Fibroblast of peridontal ligament (primary cell): ENCODE measurements around the gene SMCHD1.
"Not testable (repeated sequence)": the region's sequence is repeated elsewhere in the genome, so short reads cannot be mapped to it uniquely, and the experiment has no call there.

Experiments used
- DNase-seq: peaks from one replicate; pipeline ENCODE4 v3.0.0-alpha.2; 2010; ENCODE audit errors: extremely low read depth

Gene SMCHD1

DNA sequence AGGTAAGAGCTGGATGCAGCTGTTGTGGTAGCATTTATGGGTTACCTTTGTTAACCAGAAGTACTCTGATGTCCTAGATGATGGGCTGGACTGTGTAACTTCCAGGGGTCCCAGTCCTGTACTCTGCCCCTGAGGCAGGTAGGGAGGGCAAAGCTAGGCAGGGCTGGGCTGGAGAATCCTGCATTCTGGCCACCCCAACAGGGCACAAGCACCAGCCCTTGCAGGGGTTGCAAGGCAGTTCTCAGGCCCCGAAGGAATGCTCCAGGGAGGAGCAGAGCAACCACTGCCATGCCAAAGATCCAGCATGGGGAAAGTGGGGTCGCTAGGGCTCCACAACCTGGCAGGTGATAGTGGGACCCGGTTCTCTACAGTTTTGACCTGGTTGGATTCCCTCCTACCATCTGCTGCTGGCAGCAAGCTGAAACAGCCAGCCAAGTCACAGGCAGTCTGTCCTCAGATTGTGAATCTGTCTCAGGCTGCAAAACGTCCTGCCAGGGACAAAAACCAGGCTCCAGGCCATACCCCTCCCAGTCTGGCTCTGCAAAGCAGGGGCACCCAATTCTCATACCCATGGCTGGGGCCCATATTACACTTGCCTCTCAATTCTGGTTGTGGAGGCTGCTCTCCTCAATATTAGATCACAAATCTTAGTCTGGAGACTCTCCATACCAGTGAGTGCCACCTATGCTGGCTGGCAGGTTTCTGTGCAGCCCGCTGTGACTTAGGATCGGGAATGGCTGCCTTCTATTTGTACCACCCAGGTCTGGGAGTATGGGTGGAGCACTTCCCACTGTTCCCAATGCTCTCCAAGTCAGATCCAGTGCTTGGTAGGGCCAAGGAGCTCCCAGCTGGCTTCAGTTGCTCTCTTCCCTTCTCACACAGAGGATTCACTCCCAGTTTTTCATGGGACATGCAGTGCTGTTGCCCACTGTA lies 61.1 kb downstream of the SMCHD1 start:
- no peak for DNase-seq

DNA sequence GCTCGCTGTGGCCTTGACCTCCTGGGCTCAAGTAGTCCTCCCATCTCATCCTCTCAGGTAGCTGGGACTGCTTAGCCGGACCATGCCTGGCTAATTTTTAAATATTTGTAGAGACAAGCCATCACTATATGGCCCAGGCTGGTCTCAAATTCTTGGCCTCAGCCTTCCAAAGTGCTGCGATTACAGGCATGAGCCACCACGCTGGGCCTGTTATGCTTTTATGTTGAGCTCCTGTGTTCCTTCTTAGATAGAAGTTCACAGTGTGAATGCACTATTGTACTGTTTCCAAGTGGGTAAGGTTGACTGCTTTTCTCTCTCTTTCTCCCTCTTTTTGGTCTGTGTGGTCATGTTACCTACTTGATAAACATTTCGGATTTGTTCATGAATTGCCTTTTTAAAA lies 61.9 kb downstream of the SMCHD1 start:
- no peak for DNase-seq

DNA sequence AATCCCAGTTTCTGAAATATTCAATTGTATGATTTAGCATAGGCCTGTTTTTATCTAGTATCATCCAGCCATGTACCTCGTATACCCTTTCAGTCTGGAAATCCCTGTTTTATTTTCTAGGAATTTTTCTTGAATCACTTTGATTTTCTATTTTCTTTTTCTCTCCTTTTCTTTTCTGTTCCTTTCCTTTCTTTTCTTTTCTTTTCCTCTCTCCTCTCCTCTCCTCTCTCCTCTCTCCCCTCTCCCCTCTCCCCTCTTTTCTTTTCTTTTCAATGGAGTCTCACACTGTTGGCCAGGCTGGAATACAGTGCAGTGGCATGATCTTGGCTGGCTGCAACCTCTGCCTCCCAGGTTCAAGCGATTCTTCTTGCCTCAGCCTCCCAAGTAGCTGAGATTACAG lies 63.5 kb downstream of the SMCHD1 start:
- no peak for DNase-seq

DNA sequence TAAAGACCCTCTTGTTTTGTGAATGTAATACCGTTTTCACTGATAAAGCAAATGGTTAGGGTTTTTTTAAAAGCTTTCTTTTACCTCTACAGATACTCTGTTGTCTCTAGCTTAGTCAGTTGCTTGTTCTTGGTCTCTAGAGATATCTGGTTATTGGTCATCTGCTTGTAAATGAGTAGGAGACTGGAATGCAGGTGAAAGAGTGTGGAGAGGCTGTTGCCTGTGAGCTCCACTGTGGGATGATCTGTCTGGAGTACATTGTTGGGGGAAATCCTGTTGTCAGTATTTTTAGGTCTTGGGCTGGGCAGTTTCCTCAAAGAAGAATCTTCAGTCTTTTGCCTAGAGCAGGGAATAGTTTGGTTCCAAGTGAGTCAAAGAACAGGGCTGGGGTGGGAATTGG lies 67.7 kb downstream of the SMCHD1 start:
- no peak for DNase-seq

DNA sequence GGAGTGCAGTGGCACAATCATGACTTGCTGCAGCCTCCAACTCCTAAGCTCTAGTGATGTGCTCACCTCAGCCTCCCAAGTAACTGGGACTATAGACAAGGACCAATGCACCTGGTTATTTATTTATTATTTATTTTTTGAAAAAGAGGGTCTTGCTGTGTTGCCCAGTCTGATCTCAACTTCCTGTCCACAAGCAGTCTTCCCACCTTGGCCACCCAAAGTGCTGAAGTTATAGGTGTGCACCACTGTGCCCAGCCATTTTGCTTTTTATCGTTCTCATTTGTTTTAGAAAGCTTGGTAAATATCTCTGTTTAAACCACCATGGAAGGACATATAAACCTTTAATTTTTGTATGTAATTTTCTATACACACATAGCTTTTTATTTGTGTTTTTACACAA lies 74.2 kb downstream of the SMCHD1 start:
- DNase-seq = no peak

DNA sequence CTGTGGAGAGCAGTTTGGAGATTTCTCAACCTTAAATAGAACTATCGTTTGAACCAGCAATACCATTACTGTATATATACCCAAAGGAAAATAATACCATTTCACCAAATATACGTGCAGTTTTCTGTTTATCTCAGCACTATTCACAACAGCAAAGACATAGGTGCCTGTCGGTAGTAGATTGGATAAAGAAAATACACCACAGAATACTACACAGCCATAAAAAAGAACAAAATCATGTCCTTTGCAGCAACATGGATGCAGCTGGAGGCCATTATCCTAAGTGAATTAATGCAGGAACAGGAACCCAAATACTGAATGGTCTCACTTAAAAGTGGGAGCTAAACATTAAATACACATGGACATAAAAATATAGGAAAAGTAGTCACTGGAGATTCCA lies 81.3 kb downstream of the SMCHD1 start:
- DNase-seq = no peak

DNA sequence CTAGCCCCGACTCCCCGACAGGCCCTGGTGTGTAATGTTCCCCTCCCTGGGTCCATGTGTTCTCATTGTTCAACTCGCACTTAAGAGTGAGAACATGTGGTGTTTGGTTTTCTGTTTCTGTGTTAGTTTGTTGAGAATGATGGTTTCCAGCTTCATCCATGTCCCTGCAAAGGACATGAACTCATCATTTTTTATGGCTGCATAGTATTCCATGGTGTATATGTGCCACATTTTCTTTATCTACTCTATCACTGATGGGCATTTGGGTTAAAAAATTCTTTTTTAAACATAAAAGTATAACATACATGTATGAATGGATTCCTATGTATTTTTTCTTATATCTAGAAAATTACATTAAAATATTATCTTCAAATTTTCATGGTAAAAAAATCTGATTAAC lies 84.6 kb downstream of the SMCHD1 start:
- DNase-seq = not testable (repeated sequence)

DNA sequence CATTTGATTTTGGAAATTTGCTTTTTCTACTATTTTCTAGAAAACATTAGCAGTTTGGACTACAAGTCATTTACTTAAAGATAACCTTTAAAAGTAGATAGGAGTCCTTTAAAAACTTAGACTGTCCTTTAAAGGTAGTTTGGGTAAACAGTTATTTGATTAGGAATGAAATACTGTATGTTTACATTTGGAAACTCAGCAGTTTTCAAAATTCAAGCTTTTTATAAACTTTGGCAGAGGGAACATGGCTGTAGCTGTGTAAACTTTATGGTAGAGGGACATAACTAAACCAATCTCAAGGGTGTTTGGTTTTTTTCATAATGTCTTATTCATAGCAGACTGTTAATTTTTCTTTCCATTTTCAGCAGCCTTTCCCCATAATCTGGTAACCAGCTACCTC lies 90.7 kb downstream of the SMCHD1 start:
- no peak for DNase-seq

DNA sequence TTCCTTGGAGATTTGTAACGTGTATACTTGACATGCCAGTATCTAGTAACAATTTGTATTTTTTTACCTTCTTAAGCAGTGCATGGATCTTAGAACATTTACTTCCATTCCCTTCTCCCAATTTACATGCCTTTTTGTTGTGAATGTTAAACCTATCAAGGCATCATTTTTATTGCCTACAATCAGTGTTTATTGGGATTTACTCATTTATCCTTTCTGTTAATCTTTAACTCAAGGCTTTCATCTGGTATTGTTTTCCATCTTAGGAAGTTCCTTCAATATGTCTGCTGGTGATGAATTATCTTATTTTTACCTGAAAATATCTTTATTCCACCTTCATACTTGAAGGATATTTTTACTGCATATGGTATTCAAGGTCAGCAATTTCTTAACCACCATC lies 102.8 kb downstream of the SMCHD1 start:
- no peak for DNase-seq

DNA sequence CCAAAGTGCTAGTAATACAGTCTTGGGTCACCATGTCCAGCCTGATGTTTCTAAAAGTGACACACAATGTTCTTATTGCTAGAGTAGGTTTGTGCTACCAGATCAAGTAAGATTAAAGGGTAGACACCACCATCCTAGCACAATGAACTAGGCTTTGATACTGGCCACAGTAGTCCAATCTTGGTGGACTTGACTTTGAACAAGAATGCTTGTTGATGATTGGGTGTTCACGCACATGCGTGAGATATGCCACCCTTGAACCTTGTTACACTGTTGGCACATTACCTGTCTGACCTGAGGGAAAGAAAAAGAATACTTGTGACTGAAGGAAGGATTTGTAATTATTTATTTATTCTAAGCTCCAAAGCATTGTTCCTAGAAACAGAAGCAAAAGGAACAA lies 119.1 kb downstream of the SMCHD1 start:
- DNase-seq = no peak

DNA sequence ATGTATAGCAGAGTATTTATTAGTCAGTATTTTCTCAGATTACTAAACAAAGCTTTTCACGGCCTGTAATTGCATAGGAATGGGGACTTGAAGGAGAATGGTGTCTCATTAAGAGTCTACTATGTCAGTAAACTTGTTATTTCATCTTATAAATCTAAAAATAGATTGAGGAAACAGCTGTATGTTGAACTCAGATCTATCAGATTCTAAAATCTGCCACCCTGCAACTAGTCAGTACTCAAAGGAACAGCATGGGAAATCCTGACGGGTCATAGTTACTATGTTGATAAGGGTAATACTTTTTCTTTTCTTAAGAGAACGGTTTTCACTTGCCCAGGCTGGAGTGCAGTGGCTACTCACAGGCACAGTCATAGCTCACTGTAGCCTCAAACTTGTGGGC lies 121.1 kb downstream of the SMCHD1 start:
- no peak for DNase-seq

DNA sequence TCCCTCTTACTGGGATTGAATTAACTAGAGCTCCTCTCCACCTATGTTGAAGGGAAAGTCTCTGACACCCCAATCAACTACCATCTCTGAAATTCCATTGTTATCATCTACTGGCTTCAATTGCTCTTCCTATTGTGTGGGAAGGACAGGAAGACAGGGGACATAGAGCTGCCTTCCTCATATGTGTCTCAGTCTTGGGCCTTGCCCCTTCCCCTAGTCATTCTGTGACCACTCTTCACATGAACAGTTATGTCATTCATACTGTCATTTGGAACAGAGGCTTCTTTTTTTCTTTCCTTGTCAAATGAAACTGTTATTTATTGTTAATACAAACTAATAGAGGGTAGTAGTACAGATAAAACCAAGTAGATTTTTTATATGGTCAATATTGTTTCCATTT lies 121.7 kb downstream of the SMCHD1 start:
- no peak for DNase-seq

DNA sequence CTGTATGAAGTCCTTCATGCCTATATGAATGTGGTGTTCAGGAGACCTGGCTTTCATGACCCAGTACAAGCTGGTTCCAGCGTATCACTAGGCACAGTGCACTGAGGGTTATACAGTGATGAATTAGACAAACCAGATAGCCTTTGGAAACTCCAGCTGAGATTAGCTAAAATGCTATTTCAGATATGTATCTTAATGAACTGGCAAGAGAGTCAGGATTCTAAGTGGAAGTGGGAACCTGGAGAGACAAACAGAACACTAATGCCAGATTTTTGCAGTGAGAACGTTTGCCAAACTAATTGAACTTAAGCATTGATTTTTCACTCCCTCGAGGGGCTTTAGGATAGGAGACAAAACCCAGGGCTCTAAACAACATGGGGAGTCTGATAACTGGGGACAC lies 125.2 kb downstream of the SMCHD1 start:
- no peak for DNase-seq

DNA sequence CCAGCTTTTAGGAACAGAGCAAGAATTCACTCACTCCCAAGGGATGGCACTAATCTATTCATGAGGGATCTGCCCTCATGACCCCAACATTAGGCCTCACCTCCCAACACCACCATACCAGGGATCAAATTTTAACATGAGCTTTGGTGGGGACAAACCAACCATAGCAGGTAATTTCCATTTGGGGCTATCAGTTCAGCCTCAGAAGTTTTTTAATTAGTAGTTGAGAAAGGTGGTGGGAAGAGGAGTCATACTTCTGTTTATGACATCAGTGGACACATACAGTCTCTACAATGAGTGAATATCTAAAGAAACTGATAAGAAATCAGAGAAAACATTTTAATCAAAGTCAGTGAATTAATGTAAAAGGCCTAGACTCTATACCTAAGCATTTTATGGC lies 131.7 kb downstream of the SMCHD1 start:
- DNase-seq = no peak

DNA sequence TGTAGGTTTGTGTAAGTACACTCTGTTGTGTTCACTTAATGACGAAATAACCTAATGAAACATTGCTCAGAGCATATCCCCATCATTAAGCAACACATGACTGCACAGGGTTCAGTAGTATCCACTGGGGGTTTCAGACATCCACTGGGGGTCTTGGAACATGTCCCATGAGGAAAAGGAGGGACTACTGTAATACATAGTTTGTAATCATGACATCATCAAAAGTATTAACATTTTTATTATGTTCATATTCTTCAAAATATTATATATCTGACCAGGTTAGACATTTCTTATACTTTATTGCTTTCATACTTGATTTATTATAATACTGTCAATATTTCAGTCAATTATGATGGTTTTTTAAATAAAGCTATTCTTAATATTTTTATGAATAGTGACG lies 136.9 kb downstream of the SMCHD1 start:
- DNase-seq = no peak

DNA sequence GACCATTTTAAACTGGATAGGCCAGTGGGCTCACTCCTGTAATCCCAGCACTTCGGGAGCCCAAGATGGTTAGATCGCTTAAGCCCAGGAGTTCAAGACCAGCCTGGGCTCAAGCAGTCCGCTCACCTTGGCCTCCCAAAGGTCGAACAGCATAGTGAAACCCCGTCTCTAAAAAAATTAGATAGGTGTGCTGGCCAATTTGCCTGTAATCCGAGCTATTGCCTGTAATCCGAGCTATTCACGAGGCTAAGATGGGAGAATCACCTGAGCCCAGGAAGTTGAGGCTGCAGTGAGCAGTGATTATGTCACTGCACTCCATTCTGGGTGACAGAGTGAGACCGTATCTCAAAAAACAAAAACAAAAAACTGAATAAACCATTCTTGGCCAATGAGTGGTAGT lies 138.6 kb downstream of the SMCHD1 start:
- no peak for DNase-seq

DNA sequence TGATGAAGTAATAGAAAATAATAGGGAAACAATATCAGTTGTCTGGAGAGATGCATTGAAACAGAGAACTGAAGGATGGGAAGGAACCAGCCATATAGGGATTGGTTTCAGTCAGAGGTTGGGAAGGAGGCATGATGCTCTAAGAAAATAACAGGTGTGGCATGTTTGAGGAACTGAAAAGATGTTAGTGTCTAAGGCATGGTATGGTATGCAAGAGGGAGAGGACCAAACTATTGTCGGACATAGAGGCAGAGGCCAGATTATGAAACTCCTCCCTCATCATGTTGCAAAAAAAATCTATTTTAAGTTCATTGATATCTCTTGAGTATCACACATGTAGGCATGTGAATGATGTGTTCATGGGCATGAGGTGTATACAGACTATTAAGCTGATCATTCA lies 142.4 kb downstream of the SMCHD1 start:
- DNase-seq = no peak

DNA sequence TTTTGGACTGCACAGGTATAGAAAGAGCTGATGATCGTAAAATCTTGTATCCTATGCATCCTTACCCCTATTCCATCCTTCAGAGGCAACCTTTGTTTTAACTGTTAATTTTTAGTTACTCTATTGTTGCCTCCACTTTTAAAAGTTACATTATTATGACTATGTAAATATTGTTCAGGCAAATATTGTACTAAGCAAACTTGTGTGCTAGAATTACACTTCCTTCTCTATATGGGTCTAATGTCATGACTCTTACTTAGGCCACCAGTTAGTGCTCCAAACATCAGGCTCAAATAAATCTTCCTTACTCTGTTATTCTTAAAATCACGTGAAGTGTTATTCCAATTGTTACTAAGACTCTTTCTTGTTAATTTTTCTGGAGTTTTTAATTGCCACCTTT lies 143.8 kb downstream of the SMCHD1 start:
- no peak for DNase-seq

DNA sequence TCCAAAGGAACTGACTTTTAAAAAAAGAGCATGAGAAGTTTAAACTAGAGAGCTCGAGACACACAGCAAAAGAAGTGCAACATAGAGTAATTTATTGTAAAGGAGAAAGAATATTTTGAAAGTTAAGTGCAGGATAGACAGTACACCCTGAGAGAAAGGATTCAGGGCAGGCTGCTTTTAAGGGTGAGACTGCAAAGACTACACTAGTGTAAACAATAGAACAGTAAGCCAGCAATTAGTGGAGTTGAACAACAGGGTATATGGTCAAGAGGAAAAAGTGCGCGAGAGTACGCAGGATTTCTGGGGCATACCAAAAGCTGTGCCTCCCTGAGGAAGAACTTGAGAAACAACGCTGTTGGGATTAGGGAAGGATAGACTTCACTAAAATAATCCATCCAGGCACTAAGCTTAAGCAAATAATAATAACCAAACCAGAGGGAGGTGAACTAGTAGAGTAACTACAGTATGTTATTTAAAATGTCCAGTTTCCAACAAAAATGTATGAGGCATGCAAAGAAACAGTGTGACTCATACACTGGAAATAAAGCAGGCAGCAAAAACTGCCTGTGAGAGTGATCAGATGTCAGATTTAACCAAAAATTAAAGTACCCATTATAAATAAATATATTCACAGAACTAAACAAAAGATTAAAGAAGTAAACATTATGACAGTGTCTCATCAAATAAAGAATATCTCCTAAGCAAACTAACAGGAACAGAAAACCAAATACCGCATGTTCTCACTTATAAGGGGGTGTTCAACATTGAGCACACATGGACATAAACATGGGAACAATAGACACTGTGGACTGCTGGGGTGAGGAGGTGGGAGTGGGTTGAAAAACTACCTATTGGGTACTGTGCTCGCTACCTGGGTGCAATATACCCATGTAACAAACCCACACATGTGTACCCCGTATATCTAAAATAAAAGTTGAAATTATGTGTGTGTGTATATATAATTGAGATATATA lies 150.7 kb downstream of the SMCHD1 start:
- peak; percentile 72 for DNase-seq

DNA sequence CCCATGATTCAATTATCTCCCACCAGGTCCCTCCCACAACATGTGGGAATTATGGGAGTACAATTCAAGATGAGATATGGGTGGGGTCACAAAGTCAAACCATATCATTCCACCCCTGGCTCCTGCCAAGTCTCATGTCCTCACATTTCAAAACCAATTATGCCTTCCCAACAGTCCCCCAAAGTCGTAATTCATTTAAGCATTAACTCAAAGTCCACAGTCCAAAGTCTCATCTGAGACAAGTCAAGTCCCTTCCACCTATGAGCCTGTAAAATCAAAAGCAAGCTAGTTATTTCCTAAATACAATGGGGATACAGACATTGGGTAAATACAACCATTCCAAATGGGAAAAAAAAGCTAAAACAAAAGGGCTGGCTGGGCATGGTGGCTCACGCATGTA lies 153.1 kb downstream of the SMCHD1 start:
- DNase-seq = not testable (repeated sequence)

DNA sequence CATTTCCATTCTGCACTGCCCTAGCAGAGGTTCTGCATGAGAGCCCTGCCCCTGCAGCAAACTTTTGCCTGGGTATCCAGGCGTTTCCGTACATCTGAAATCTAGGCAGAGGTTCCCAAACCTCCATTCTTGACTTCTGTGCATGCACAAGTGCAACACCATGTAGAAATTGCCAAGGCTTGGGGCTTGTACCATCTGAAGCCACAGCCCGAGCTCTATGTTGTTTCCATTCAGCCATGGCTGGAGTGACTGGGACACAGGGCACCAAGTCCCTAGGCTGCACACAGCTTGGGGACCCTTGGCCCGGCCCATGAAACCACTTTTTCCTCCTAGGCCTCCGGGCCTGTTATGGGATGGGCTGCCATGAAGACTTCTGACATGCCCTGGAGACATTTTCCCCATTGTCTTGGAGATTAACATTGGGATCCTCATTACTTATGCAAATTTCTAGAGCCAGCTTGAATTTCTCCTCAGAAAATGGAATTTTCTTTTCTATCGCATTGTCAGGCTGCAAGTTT lies 154.2 kb downstream of the SMCHD1 start:
- DNase-seq = not testable (repeated sequence)

DNA sequence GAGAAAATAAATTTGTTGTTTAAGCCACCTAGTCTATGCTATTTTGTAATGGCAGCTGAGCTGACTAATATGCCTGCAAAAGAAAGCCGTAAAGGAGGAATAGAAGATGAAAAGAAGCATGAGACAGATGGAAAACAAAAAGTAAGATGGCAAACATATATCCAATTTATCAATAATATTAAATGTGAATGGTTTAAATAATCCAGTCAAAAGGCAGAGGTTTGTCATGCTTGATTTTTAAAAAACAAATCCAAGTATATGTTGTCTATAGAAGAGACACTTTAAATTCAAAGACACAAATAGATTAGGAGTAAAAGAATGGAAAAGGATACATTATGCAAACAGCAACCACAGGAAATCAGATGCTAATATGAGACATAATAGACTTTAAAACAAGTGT lies 155.9 kb downstream of the SMCHD1 start:
- DNase-seq = no peak

DNA sequence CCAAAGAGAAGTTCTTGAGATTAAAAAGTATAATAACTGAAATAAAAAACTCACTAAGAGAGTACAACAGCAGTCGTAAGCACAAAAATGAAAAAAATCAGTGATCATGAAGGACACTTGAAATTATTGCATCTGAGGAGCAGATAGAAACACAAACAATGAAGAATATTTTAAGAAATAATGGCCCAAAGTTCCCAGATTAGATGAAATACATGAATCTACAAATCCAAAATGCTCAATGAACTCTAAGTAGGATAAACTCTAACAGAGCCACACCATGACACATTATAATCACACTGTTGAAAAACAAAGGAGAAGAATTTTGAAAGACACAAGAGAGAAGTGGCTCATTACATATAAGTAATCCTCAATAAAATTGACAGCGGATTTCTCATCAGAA lies 159.4 kb downstream of the SMCHD1 start:
- no peak for DNase-seq
